ENCODE data around the gene OAF. TPM values are rescaled to one million over a fixed set of nuclear protein-coding genes. Genes with fewer than 3 reads are reported as not detected.

OAF gene
- total RNA-seq, 1 experiment from 2014 or later: 32.3 TPM

DNA sequence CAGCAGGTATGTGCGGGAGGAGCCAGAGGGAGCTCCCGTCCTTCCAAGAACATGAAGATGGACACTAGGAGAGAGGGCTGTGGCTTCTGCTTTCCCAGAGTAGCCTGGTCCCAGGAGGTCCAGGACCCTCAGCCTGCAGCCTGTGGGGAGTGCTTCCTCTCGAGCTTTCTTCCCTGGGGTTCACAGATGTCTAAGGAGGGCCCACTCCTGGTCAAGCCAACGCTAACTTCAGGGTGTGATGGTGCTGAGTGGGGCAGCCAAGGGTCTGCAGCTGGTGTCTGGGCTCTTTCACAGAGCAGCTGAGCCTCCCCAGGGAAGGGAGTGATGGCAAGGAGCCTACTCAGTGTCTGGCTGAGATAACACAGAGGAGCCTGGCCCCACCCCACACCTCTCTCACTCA, 32.4 kb downstream of the OAF start:
- ChIA-PET RAD21 (ENCODE audit: low non-redundant PET in 1 of 2, low total read pairs in 2 of 2, uncharacterized antibody in 2 of 2, unreplicated experiment in 2 of 2) (interaction anchor here in 1 of 2 experiments (0.9 kb wide), 1 partner anchor 57 kb away, joined by 3 read pairs; no protein-coding TSS in a partner anchor), POLR2A (no interaction called here), CTCF (interaction anchor here (1.2 to 3.0 kb wide), 2 partner anchors 57 to 59 kb away, joined by 3 to 11 read pairs; no protein-coding TSS in a partner anchor)
- no peak overlapping the region for H2AFZ ChIP-seq (ENCODE audit: low read depth, low read length, poor library complexity, severe bottlenecking)
- H3K4me1 ChIP-seq (ENCODE audit: control insufficient read depth in 1 of 2, insufficient read depth in 2 of 2, low read length in 2 of 2): peaks cover 3 to 9% of the 10 kb centered on the region in 2 experiments; a peak in 3 of 4 replicates
- peaks cover 5% of the 10 kb centered on the region; the same call in 1 of the 2 replicates for H3K27me3 ChIP-seq (ENCODE audit: insufficient read depth, low read length)
- H3K9me3 ChIP-seq (ENCODE audit: control insufficient read depth in 1 of 2, insufficient read depth in 1 of 2, low read depth in 1 of 2, low read length in 2 of 2): no peaks in the 10 kb centered on the region
- no peak overlapping the region for H3K4me3 ChIP-seq (replicated peaks in 1 of 2; ENCODE audit: low read depth in 1 of 2, low read length in 2 of 2)
- ATAC-seq (no peak), DNase-seq (ENCODE audit: low read depth, low spot score) (no peak)
- H4K20me1 ChIP-seq (ENCODE audit: insufficient read depth): no peaks in the 10 kb centered on the region
- intact Hi-C loops (cut with micrococcal nuclease): no loop called here
- no peaks in the 10 kb centered on the region for H3K9me2 ChIP-seq (ENCODE audit: insufficient read depth)
- no TSS peak for BruUV-seq (replicated peaks)
- H3K4me2 ChIP-seq (ENCODE audit: low read length): no peak overlapping the region
- H3K79me2 ChIP-seq (ENCODE audit: insufficient read depth, low read length): no peaks in the 10 kb centered on the region
- no peak overlapping the region for H3K27ac ChIP-seq (ENCODE audit: low read depth, low read length)
- no peaks in the 10 kb centered on the region for H3K36me3 ChIP-seq (ENCODE audit: control insufficient read depth in 1 of 2, insufficient read depth in 2 of 2, low read length in 2 of 2)
- TF ChIP-seq, protein P1, sequence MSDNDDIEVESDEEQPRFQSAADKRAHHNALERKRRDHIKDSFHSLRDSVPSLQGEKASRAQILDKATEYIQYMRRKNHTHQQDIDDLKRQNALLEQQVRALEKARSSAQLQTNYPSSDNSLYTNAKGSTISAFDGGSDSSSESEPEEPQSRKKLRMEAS (IDR thresholded peaks at IDR 0.05): no peak
- TF ChIP-seq, protein P2, sequence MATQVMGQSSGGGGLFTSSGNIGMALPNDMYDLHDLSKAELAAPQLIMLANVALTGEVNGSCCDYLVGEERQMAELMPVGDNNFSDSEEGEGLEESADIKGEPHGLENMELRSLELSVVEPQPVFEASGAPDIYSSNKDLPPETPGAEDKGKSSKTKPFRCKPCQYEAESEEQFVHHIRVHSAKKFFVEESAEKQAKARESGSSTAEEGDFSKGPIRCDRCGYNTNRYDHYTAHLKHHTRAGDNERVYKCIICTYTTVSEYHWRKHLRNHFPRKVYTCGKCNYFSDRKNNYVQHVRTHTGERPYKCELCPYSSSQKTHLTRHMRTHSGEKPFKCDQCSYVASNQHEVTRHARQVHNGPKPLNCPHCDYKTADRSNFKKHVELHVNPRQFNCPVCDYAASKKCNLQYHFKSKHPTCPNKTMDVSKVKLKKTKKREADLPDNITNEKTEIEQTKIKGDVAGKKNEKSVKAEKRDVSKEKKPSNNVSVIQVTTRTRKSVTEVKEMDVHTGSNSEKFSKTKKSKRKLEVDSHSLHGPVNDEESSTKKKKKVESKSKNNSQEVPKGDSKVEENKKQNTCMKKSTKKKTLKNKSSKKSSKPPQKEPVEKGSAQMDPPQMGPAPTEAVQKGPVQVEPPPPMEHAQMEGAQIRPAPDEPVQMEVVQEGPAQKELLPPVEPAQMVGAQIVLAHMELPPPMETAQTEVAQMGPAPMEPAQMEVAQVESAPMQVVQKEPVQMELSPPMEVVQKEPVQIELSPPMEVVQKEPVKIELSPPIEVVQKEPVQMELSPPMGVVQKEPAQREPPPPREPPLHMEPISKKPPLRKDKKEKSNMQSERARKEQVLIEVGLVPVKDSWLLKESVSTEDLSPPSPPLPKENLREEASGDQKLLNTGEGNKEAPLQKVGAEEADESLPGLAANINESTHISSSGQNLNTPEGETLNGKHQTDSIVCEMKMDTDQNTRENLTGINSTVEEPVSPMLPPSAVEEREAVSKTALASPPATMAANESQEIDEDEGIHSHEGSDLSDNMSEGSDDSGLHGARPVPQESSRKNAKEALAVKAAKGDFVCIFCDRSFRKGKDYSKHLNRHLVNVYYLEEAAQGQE (IDR thresholded peaks at IDR 0.05; ENCODE audit: low read depth): no peak
- TF ChIP-seq JUND (IDR thresholded peaks at IDR 0.05) (no peak), YY1 (IDR thresholded peaks at IDR 0.05; ENCODE audit: extremely low read depth, insufficient replicate concordance, low read depth, low read length) (no peak), TCF7L2 (IDR thresholded peaks at IDR 0.05; ENCODE audit: borderline replicate concordance, extremely low read depth, insufficient read depth, insufficient read length) (no peak)
- no peak overlapping the region for H3K9ac ChIP-seq (ENCODE audit: low read length)

Data from HCT116 (cell line).